CD4-positive, alpha-beta T cell (primary cell): ENCODE data around the gene IL3RA. TPM values are rescaled to one million over a fixed set of nuclear protein-coding genes. Genes with fewer than 3 reads are reported as not detected.
A peak's percentile ranks its signal among the peaks of the same experiment; 100 is the strongest.
"Not testable (repeated sequence)": the region's sequence is repeated elsewhere in the genome, so short reads cannot be mapped to it uniquely, and the experiment has no call there.

Source experiments
- ATAC-seq: fragments of 200-7000 bp; cut with Tn5 transposase; one replicate; pipeline ENCODE4 v1.10.0; 2022; ENCODE audit warnings: mild to moderate bottlenecking; ENCODE audit not compliant: poor library complexity
- CTCF ChIA-PET: fragments of 350-600 bp; sonication (Branson Sonifier 250); formaldehyde crosslinking; loops from one replicate; lab custom pipeline; 2021; ENCODE audit warnings: antibody characterized with exemption, inconsistent platforms; lab: Charles Lee
- POLR2A ChIA-PET: fragments of 350-600 bp; sonication (Branson Sonifier 250); formaldehyde crosslinking; loops from one replicate; lab custom pipeline; 2021; ENCODE audit warnings: antibody characterized with exemption, inconsistent platforms; lab: Charles Lee
- DNase-seq, 14 experiments: peaks; one replicate each; pipeline ENCODE4 v3.0.0-alpha.2; 2013 to 2020; ENCODE audit warnings: mixed read lengths in 2 of 14
- H3K27ac ChIP-seq, 2 donors: one replicate each; pipeline versions ENCODE4 v1.5.1 to v1.7.0; 2013; ENCODE audit warnings: low read length in 2 of 2, low read depth in 1 of 2, mild to moderate bottlenecking in 1 of 2
- H3K27me3 ChIP-seq, 2 experiments: 1 replicate in 1 of 2; 2 replicates in 1 of 2; pipeline versions ENCODE4 v1.6.1 to v1.7.0; 2013; ENCODE audit warnings: low read length in 2 of 2, control low read depth in 1 of 2, mild to moderate bottlenecking in 1 of 2, moderate library complexity in 1 of 2; ENCODE audit not compliant: insufficient read depth in 2 of 2, control insufficient read depth in 1 of 2
- H3K36me3 ChIP-seq: one replicate; pipeline ENCODE4 v1.6.1; 2013; ENCODE audit warnings: low read length, control low read depth; ENCODE audit not compliant: insufficient read depth
- H3K4me1 ChIP-seq: one replicate; pipeline ENCODE4 v1.6.1; 2013; ENCODE audit warnings: low read length, control low read depth; ENCODE audit not compliant: insufficient read depth
- H3K4me3 ChIP-seq: one replicate; pipeline ENCODE4 v1.5.1; 2013; ENCODE audit warnings: mild to moderate bottlenecking, low read length, moderate library complexity
- H3K9me3 ChIP-seq, 2 experiments: 1 replicate in 1 of 2; 2 replicates in 1 of 2; pipeline versions ENCODE4 v1.6.1 to v1.7.0; 2013; ENCODE audit warnings: low read length in 2 of 2, mild to moderate bottlenecking in 2 of 2, control low read depth in 1 of 2, moderate library complexity in 1 of 2; ENCODE audit not compliant: control insufficient read depth in 1 of 2, insufficient read depth in 1 of 2
- H3K27ac Mint-ChIP-seq: one replicate; pipeline ENCODE4 v1.8.0; 2020; ENCODE audit warnings: mixed read lengths
- H3K27me3 Mint-ChIP-seq: one replicate; pipeline ENCODE4 v1.8.0; 2021; ENCODE audit warnings: mixed read lengths
- H3K36me3 Mint-ChIP-seq: one replicate; pipeline ENCODE4 v1.8.0; 2021; ENCODE audit warnings: low read depth, mixed read lengths
- H3K4me1 Mint-ChIP-seq: one replicate; pipeline ENCODE4 v1.8.0; 2021; ENCODE audit warnings: low read depth, mixed read lengths
- H3K4me3 Mint-ChIP-seq: one replicate; pipeline ENCODE4 v1.8.0; 2020; ENCODE audit warnings: mild to moderate bottlenecking, mixed read lengths
- H3K9me3 Mint-ChIP-seq: one replicate; pipeline ENCODE4 v1.8.0; 2020; ENCODE audit warnings: mixed read lengths
- CTCF ChIP-seq: fragments of 200-600 bp; IDR thresholded peaks from one replicate; pipeline ENCODE4 v1.8.0; 2022; ENCODE audit warnings: antibody characterized with exemption, mild to moderate bottlenecking
- intact Hi-C, 2 experiments: fragments of 100-400 bp; cut with DNase I in 1 of 2; cut with micrococcal nuclease in 1 of 2; formaldehyde crosslinking; loops; one replicate each; pipeline versions ENCODE4 v1.15.1 to v1.9.0; 2023 to 2025; cut with DNase I, micrococcal nuclease
- total RNA-seq, 174 experiments: library from RNA in 2 of 174; stranded (reverse) in 2 of 174; gene quantifications; one replicate each; pipeline ENCODE4 v1.2.3 and lab custom pipeline; 2021 to 2026

The IL3RA gene
- total RNA-seq, 2 experiments from 2014 or later = 0.45 to 0.49 TPM

DNA sequence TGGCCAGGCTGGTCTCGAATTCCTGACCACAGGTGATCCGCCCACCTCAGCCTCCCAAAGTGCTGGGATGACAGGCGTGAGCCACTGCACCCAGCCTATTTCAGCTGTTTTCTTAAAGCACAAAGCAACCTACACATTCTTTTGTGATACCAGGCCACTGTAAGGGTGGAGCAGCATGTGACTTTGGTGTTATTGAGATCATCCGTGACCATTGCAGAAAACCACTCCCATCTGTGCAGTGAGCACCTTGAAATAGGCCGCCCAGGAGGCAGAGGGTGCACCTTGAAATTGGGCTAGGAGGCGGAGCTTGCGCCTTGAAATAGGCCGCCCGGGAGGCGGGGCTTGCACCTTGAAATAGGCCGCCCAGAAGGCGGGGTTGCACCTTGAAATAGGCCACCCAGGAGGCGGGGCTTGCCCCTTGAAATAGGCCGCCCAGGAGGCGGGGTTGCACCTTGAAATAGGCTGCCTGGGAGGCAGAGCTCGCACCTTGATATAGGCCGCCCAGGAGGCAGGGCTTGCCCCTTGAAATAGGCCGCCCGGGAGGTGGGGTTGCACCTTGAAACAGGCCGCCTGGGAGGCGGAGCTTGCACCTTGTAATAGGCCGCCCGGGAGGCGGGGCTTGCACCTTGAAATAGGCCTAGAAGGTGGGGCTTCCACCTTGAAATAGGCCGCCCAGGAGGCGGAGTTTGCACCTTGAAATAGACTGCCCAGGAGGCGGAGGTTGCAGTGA lies 64.3 kb downstream of the IL3RA start:
- DNase-seq = no peak
- no peak overlapping the region for H3K4me3 Mint-ChIP-seq
- no peaks in the 10 kb centered on the region for H3K27me3 Mint-ChIP-seq
- no peaks in the 10 kb centered on the region for H3K9me3 Mint-ChIP-seq
- no peaks in the 10 kb centered on the region for H3K27me3 ChIP-seq
- no peaks in the 10 kb centered on the region for H3K9me3 ChIP-seq
- intact Hi-C loops = no loop called here
- ChIA-PET CTCF (no interaction called here), POLR2A (no interaction called here)
- peaks cover 4% of the 10 kb centered on the region for H3K4me1 Mint-ChIP-seq
- H3K36me3 ChIP-seq = peaks cover 54% of the 10 kb centered on the region
- TF ChIP-seq CTCF = no peak
- H3K36me3 Mint-ChIP-seq = peaks cover under 1% of the 10 kb centered on the region
- H3K4me3 ChIP-seq = no peak overlapping the region
- H3K27ac ChIP-seq = no peak overlapping the region
- ATAC-seq = no peak
- no peak overlapping the region for H3K27ac Mint-ChIP-seq
- H3K4me1 ChIP-seq = no peaks in the 10 kb centered on the region

- Mint-ChIP-seq H3K36me3 (no peaks in the 10 kb centered on the region), H3K4me1 (no peaks in the 10 kb centered on the region), H3K27me3 (no peaks in the 10 kb centered on the region), H3K27ac (no peak overlapping the region), H3K9me3 (no peaks in the 10 kb centered on the region), H3K4me3 (no peak overlapping the region)
- no peak overlapping the region for H3K27ac ChIP-seq
- POLR2A ChIA-PET = no interaction called here
- CTCF ChIA-PET = no interaction called here
- intact Hi-C loops = no loop called here
- TF ChIP-seq CTCF = no peak
- ATAC-seq (no peak), DNase-seq (peak in 1 of 14 experiments; percentile 31)
- peaks cover 58% of the 10 kb centered on the region for H3K36me3 ChIP-seq
- H3K9me3 ChIP-seq = no peaks in the 10 kb centered on the region
- no peak overlapping the region for H3K4me3 ChIP-seq
- H3K4me1 ChIP-seq = no peaks in the 10 kb centered on the region
- no peaks in the 10 kb centered on the region for H3K27me3 ChIP-seq
Observed at GRCh38 chrX:1401611-1402430, 65.2 kb downstream of the IL3RA start.

GRCh38 chrX:1403228-1403627 lies 66.6 kb downstream of the IL3RA start:
- no peaks in the 10 kb centered on the region for H3K9me3 Mint-ChIP-seq
- no peak for TF ChIP-seq CTCF

DNA sequence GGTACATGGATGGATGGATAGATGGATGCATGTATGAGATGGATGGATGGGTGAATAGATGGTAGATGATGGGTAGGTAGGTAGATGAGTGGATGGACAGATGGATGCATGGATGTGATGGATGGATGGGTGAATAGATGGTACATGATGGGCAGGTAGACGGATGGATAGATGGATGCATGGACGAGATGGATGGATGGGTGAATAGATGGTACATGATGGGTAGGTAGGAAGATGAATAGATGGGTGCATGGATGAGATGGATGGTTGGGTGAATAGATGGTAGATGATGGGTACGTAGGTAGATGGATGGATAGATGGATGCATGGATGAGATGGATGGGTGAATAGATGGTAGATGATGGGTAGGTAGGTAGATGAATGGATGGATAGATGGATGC lies 67.3 kb downstream of the IL3RA start:
- H3K4me3 Mint-ChIP-seq, H3K27me3 ChIP-seq, DNase-seq, intact Hi-C loops, H3K27ac Mint-ChIP-seq, ATAC-seq, H3K4me1 ChIP-seq, H3K9me3 ChIP-seq, H3K36me3 Mint-ChIP-seq, H3K27me3 Mint-ChIP-seq, POLR2A ChIA-PET, H3K4me1 Mint-ChIP-seq, H3K4me3 ChIP-seq, H3K27ac ChIP-seq, CTCF ChIA-PET, H3K9me3 Mint-ChIP-seq: not testable (repeated sequence)
- peaks cover 65% of the 10 kb centered on the region for H3K36me3 ChIP-seq

More at GRCh38 chrX:1403228-1403627, 66.6 kb downstream of the IL3RA start:
- H3K27me3 Mint-ChIP-seq = no peaks in the 10 kb centered on the region
- Histone ChIP-seq H3K4me1 (no peaks in the 10 kb centered on the region), H3K36me3 (peaks cover 68% of the 10 kb centered on the region), H3K27me3 (no peaks in the 10 kb centered on the region), H3K9me3 (no peaks in the 10 kb centered on the region), H3K4me3 (no peak overlapping the region), H3K27ac (no peak overlapping the region)
- ChIA-PET POLR2A (no interaction called here), CTCF (no interaction called here)
- H3K4me1 Mint-ChIP-seq = no peaks in the 10 kb centered on the region
- intact Hi-C loops = no loop called here
- peak in 1 of 14 experiments; percentile 30 for DNase-seq
- no peaks in the 10 kb centered on the region for H3K36me3 Mint-ChIP-seq
- no peak overlapping the region for H3K4me3 Mint-ChIP-seq
- ATAC-seq = no peak
- H3K27ac Mint-ChIP-seq = no peak overlapping the region

DNA sequence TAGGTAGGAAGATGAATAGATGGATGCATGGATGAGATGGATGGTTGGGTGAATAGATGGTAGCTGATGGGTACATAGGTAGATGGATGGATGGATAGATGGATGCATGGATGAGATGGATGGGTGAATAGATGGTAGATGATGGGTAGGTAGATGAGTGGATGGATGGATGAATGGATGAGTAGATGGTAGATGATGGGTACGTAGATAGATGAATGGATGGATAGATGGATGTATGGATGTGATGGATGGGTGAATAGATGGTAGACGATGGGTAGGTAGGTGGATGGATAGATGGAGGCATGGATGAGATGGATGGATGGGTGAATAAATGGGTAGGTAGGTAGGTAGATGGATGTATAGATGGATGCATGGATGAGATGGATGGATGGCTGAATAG lies 69.2 kb downstream of the IL3RA start:
- POLR2A ChIA-PET, H3K4me1 ChIP-seq, H3K9me3 Mint-ChIP-seq, ATAC-seq, CTCF ChIA-PET, H3K27ac Mint-ChIP-seq, H3K27me3 ChIP-seq, H3K4me3 ChIP-seq, H3K27me3 Mint-ChIP-seq, intact Hi-C loops, H3K4me3 Mint-ChIP-seq, H3K36me3 Mint-ChIP-seq, H3K4me1 Mint-ChIP-seq, H3K9me3 ChIP-seq, DNase-seq, H3K27ac ChIP-seq: not testable (repeated sequence)
- H3K36me3 ChIP-seq = peaks cover 64% of the 10 kb centered on the region
